Smooth muscle cell (in vitro differentiated cells): ENCODE data around the gene NDUFA1. TPM values are rescaled to one million over a fixed set of nuclear protein-coding genes. Genes with fewer than 3 reads are reported as not detected.
"Not testable (repeated sequence)": the region's sequence is repeated elsewhere in the genome, so short reads cannot be mapped to it uniquely, and the experiment has no call there.

Source experiments
- DNase-seq: peaks from one replicate; lab custom pipeline; 2025; ENCODE audit not compliant: unreplicated experiment; lab: John Stamatoyannopoulos, UW
- H2AFZ ChIP-seq: fragments of 200-600 bp; sonication (generic); 2 replicates; pipeline ENCODE4 v1.6.0; 2016; ENCODE audit warnings: antibody characterized with exemption, low read depth, mild to moderate bottlenecking
- H3F3A ChIP-seq: fragments of 200-600 bp; sonication (generic); 2 replicates; pipeline ENCODE4 v1.6.0; 2017; ENCODE audit warnings: antibody characterized with exemption, low read depth
- H3K27ac ChIP-seq: fragments of 200-600 bp; sonication (generic); 2 replicates; pipeline ENCODE4 v1.5.1; 2016; ENCODE audit warnings: low read depth, mild to moderate bottlenecking
- H3K27me3 ChIP-seq: fragments of 200-600 bp; sonication (generic); 2 replicates; pipeline ENCODE4 v1.6.1; 2016; ENCODE audit warnings: low read depth, mild to moderate bottlenecking
- H3K36me3 ChIP-seq: fragments of 200-600 bp; sonication (generic); 2 replicates; pipeline ENCODE4 v1.5.1; 2016; ENCODE audit warnings: low read depth
- H3K4me1 ChIP-seq: fragments of 200-600 bp; sonication (generic); 2 replicates; pipeline ENCODE4 v1.5.1; 2016; ENCODE audit warnings: low read depth
- H3K4me2 ChIP-seq: fragments of 200-600 bp; sonication (generic); 2 replicates; pipeline ENCODE4 v1.6.0; 2016; ENCODE audit warnings: mild to moderate bottlenecking
- H3K4me3 ChIP-seq: fragments of 200-600 bp; sonication (generic); 2 replicates; pipeline ENCODE4 v1.5.1; 2016; ENCODE audit warnings: mild to moderate bottlenecking
- H3K79me2 ChIP-seq: fragments of 200-600 bp; sonication (generic); 2 replicates; pipeline ENCODE4 v1.6.0; 2016; ENCODE audit warnings: low read depth, mild to moderate bottlenecking
- H3K9ac ChIP-seq: fragments of 200-600 bp; sonication (generic); 2 replicates; pipeline ENCODE4 v1.6.0; 2016; ENCODE audit warnings: low read depth
- H3K9me3 ChIP-seq: fragments of 200-600 bp; sonication (generic); replicated peaks from 2 replicates; pipeline ENCODE4 v1.5.1; 2016; ENCODE audit warnings: low read depth
- H4K20me1 ChIP-seq: fragments of 200-600 bp; sonication (generic); 2 replicates; pipeline ENCODE4 v1.6.0; 2016; ENCODE audit warnings: low read depth
- WGBS: methylation state at CpG from one replicate; pipeline ENCODE4 v1.1.7; 2016; ENCODE audit warnings: low lambda C conversion rate; 5-methylcytosine and 5-hydroxymethylcytosine counted together
- polyA plus RNA-seq: library from polyadenylated mRNA; unstranded; fragments of >200 nt; fragmentation: Nextera tagmentation; extraction: Ambion mirVana; gene quantifications from 2 replicates; pipeline ENCODE4 v1.2.1, GENCODE V29; 2016
- total RNA-seq: library from RNA; depleted of rRNA; stranded (reverse); fragments of >200 nt; gene quantifications from 2 replicates; pipeline ENCODE4 v1.2.3, GENCODE V29; 2014
- TF ChIP-seq, protein P1 (sequence below): fragments of 200-600 bp; sonication (generic); IDR thresholded peaks from 2 replicates; pipeline ENCODE4 v1.5.1; 2017; ENCODE audit warnings: borderline replicate concordance, mild to moderate bottlenecking, antibody characterized with exemption; ENCODE audit not compliant: insufficient read depth, poor library complexity, severe bottlenecking

NDUFA1 gene
- total and polyA plus RNA-seq, 2 experiments from 2014 or later, result 76.4 to 282 TPM

DNA sequence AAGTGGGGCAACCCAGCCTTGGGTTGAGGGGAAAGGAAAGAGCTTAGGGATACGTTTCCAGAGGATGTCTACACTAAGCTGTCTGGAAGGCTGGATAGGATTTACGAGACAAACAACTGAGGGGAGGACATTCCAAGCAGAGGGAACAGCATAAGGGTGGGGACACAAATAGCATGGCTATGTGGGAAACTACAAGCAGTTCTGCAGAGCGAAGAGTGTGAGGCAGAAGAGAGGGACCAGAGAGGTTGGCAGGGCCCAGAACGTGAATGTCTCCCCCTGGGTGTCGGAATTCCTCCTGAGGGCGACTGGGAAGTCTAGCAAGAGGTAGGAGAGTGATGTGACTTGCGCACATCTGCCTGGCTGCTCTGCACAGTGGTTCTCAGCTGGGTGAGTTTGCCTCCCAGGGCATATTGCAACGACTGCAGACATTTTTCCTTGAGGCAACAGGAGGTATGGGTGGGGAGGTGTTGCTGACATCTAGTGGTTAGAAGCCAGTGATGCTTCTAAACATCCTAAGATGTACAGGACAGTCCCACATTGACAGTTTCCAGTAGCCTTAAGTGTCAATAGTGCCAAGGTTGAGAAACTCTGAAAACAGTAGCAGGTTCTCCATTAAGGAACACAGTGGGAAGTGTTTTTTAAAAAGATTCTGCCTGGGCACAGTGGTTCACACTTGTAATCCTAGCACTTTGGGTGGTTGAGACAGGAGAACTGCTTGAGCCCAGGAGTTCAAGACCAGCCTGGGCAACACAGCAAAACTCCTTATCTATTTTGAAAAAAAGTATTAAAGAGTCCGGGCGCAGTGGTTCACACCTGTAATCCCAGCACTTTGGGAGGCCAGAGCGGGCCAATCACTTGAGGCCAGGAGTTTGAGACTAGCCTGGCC is 9.2 kb downstream of the NDUFA1 start:
- Histone ChIP-seq H3K9ac (no peak overlapping the region), H3F3A (no peaks in the 10 kb centered on the region), H2AFZ (no peak overlapping the region), H3K79me2 (no peaks in the 10 kb centered on the region), H3K36me3 (no peaks in the 10 kb centered on the region), H3K27me3 (no peaks in the 10 kb centered on the region), H3K9me3 (no peaks in the 10 kb centered on the region), H3K4me2 (no peak overlapping the region), H4K20me1 (no peaks in the 10 kb centered on the region), H3K4me1 (no peaks in the 10 kb centered on the region), H3K27ac (no peak overlapping the region), H3K4me3 (no peak overlapping the region)
- DNase-seq, result no peak
- TF ChIP-seq, protein P1, sequence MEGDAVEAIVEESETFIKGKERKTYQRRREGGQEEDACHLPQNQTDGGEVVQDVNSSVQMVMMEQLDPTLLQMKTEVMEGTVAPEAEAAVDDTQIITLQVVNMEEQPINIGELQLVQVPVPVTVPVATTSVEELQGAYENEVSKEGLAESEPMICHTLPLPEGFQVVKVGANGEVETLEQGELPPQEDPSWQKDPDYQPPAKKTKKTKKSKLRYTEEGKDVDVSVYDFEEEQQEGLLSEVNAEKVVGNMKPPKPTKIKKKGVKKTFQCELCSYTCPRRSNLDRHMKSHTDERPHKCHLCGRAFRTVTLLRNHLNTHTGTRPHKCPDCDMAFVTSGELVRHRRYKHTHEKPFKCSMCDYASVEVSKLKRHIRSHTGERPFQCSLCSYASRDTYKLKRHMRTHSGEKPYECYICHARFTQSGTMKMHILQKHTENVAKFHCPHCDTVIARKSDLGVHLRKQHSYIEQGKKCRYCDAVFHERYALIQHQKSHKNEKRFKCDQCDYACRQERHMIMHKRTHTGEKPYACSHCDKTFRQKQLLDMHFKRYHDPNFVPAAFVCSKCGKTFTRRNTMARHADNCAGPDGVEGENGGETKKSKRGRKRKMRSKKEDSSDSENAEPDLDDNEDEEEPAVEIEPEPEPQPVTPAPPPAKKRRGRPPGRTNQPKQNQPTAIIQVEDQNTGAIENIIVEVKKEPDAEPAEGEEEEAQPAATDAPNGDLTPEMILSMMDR, result peak; percentile 43
- 57% methylated on average over 11 of the region's 11 CpGs for WGBS

DNA sequence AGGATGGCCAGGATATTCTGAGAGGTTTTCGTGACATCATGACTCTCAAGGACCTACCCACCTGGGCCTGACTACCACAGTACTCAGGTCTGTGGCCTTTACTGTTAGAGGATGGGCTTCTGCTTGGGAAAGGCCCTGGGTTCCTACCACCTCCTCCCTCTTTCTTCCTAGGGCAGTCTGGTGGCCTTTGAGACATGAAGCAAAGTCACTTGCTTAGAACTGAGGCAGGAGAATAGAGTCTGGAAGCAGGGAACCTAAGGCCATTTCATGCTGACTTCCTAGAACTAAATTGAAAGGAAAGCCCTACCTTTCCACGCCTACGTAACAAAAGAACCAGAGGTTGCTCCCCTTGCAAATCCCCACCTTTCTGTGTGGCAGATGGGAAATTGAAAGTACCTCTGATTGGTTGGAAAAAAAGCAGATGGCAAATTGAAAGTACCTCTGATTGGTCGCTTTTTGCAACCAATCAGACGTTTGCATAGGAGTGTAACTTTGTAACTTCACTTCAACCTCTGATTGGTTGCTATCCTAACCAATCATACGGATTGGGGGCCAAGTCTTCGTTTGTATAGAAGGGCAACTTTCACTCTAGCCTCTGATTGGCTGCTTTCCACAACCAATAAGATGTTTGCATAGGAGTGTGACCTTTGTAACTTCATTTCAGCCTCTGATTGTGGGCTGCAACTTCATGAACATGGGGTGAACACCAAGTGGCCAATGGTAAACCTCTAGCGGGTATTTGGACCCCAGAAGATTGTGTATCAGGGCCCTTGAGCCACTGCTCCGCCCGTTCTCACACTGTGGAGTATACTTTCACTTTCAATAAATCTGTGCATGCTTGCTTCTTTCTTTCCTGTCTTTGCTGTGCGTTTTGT is 14.2 kb downstream of the NDUFA1 start:
- no peak overlapping the region for H3K4me2 ChIP-seq
- no peaks in the 10 kb centered on the region for H3K9me3 ChIP-seq
- H3F3A ChIP-seq, result no peaks in the 10 kb centered on the region
- no peak overlapping the region for H3K9ac ChIP-seq
- H3K79me2 ChIP-seq, result no peaks in the 10 kb centered on the region
- no peaks in the 10 kb centered on the region for H3K36me3 ChIP-seq
- no peak overlapping the region for H3K4me3 ChIP-seq
- TF ChIP-seq, protein P1, result no peak
- H4K20me1 ChIP-seq, result no peaks in the 10 kb centered on the region
- H3K27me3 ChIP-seq, result no peaks in the 10 kb centered on the region
- 77% methylated on average over 11 of the region's 11 CpGs for WGBS
- no peak for DNase-seq
- no peak overlapping the region for H3K27ac ChIP-seq
- no peak overlapping the region for H2AFZ ChIP-seq
- H3K4me1 ChIP-seq, result no peaks in the 10 kb centered on the region

DNA sequence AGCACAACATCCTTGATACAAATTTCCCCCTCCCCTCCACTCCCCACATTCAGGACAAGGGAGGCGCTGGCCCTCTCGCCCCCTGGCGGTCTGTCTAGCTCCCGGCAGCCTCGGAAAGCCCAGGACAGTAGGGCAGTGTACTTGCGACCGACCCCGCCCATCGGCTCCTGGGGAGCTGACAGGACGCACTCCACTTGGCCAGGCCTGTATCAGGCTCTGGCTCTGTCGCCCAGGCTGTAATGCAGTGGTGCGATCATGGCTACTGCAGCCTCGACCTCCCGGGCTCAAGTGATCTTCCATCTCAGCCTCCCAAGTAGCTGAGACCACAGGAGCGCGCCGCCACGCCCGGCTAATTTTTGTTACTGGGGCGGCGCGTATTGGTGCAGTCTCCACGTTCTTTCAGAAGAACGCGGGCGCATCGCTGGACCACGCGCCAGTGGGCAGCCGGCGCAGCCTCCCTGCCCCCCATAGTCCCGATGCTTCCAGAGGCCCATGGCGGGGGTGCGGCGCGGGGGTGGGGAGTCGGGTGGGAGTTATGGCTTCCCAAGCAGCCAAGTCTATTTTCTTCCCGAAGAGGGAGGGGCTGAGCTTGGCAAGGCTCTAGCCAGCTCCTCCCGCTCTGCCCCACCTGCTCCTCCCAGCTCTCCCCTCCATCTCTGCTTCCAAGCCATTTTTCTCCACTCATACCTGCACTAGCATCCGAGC is 16.2 kb downstream of the NDUFA1 start:
- DNase-seq, result peak; percentile 7
- Histone ChIP-seq H3K79me2 (no peaks in the 10 kb centered on the region), H3K4me3 (peak overlapping the region; percentile 52), H3K27me3 (no peaks in the 10 kb centered on the region), H3K4me1 (no peaks in the 10 kb centered on the region), H3K27ac (no peak overlapping the region), H4K20me1 (no peaks in the 10 kb centered on the region), H3K9ac (no peak overlapping the region), H3F3A (no peaks in the 10 kb centered on the region), H3K36me3 (no peaks in the 10 kb centered on the region), H3K9me3 (no peaks in the 10 kb centered on the region), H2AFZ (peak overlapping the region; percentile 86), H3K4me2 (peak overlapping the region; percentile 83)
- TF ChIP-seq, protein P1, result peak; percentile 49
- WGBS, result 58% methylated on average over 37 of the region's 40 CpGs

DNA sequence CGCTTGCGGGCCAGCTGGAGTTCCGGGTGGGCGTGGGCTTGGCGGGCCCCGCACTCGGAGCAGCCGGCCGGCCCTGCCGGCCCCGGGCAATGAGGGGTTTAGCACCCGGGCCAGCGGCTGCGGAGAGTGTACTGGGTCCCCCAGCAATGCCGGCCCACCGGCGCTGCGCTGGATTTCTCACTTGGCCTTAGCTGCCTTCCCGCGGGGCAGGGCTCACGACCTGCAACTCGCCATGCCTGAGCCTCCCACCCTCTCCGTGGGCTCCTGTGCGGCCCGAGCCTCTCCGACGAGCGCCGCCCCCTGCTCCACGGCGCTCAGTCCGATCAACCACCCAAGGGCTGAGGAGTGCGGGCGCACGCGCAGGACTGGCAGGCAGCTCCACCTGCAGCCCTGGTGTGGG is 19.0 kb downstream of the NDUFA1 start:
- not testable (repeated sequence) for H3K27ac ChIP-seq, H3K4me1 ChIP-seq, DNase-seq, H3K4me3 ChIP-seq, H3K27me3 ChIP-seq, H3K9ac ChIP-seq, H3K9me3 ChIP-seq, H3K79me2 ChIP-seq, H3K4me2 ChIP-seq, H4K20me1 ChIP-seq, H3F3A ChIP-seq, H3K36me3 ChIP-seq, H2AFZ ChIP-seq
- 93% methylated on average over 14 of the region's 36 CpGs for WGBS

DNA sequence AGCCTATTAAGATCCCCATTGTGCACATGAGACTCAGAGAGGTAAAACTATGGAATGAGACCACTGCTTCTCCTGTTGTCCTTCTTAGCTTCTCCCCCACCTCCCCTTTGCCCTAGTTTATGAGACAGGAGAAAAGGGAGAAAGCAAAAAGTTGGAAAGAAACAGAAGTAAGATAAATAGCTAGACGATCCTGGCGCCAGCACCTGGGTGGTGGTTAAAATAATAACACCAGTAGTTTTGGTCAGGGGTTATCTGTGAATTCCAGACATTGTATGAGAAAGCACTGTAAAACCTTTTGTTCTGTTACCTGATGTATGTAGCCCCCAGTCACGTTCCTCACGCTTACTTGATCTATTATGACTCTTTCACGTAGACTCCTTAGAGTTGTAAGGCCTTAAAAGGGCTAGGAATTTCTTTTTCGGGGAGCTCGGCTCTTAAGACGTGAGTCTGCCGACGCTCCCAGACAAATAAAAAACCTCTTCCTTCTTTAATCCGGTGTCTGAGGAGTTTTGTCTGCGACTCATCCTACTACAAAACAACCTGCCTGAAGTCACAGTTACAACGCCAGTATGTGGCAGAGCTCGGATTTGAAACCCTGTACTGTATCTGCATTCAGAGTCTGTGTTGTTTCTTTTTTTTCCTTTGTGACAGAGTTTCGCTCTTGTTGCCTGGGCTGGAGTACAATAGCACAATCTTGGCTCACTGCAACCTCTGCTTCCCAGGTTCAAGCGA is 20.5 kb downstream of the NDUFA1 start:
- H3K4me2 ChIP-seq, H3K9ac ChIP-seq, H3K4me3 ChIP-seq, H3K4me1 ChIP-seq, H3K36me3 ChIP-seq, DNase-seq, H4K20me1 ChIP-seq, H3K27me3 ChIP-seq, H2AFZ ChIP-seq, H3K79me2 ChIP-seq, H3F3A ChIP-seq, H3K27ac ChIP-seq, H3K9me3 ChIP-seq: not testable (repeated sequence)
- WGBS, result 55% methylated on average over 16 of the region's 16 CpGs
